GM12891 (cell line): ENCODE data around the gene SLC29A1.

Experiments
- DNase-seq: peaks from one replicate; pipeline ENCODE4 v3.0.0; 2011; ENCODE audit warnings: low spot score; ENCODE audit not compliant: insufficient read length
- FAIRE-seq: peaks from 2 replicates; lab custom pipeline; 2011; peaks lifted over from hg19 to GRCh38; lab: Jason Lieb, UNC
- PAX5 ChIP-seq: IDR thresholded peaks from 2 replicates; pipeline ENCODE4 v1.6.1; 2011; ENCODE audit warnings: low read length, moderate library complexity, mild to moderate bottlenecking; ENCODE audit not compliant: insufficient read depth, severe bottlenecking
- POLR2A ChIP-seq: IDR thresholded peaks from 2 replicates; pipeline ENCODE4 v1.6.1; 2011; ENCODE audit warnings: low read depth, low read length, control low read depth
- POLR2AphosphoS5 ChIP-seq: IDR thresholded peaks from 2 replicates; pipeline ENCODE4 v1.6.1; 2011; ENCODE audit warnings: low read depth, low read length, control low read depth
- POU2F2 ChIP-seq: IDR thresholded peaks from 2 replicates; pipeline ENCODE4 v1.6.1; 2011; ENCODE audit warnings: low read depth, mild to moderate bottlenecking, control low read depth, low read length, moderate library complexity
- SPI1 ChIP-seq: IDR thresholded peaks from 2 replicates; pipeline ENCODE4 v1.6.1; 2011; ENCODE audit warnings: low read depth, low read length, control low read depth
- TAF1 ChIP-seq: IDR thresholded peaks from 2 replicates; pipeline ENCODE4 v1.6.1; 2011; ENCODE audit warnings: low read depth, low read length, control low read depth

SLC29A1 gene

DNA sequence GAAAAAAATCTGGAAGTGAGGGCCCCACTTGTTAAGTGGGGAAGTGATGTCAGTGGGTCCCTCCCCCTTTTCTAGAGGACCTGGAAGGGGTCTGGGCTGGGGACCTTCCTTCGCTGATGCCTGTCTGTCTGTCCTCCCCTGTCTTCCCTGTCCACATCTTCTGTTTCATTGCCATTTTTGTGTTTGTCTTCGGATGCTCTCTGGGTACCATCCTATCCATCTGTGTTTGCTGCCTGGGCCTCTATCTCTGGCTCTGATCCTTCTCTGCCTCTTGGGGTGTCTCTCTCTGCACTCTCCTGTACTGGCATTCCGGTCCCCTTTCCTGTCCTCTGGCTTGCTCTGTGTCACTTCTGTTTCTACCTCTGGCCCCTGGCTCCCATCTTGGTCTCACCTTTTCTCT, 49.1 kb downstream of the SLC29A1 start:
- DNase-seq (no peak), FAIRE-seq (no peak)
- TF ChIP-seq SPI1: no peak
- TF ChIP-seq POLR2A: no peak
- no peak for TF ChIP-seq PAX5
- no peak for TF ChIP-seq TAF1
- TF ChIP-seq POU2F2: no peak
- no peak for TF ChIP-seq POLR2AphosphoS5

DNA sequence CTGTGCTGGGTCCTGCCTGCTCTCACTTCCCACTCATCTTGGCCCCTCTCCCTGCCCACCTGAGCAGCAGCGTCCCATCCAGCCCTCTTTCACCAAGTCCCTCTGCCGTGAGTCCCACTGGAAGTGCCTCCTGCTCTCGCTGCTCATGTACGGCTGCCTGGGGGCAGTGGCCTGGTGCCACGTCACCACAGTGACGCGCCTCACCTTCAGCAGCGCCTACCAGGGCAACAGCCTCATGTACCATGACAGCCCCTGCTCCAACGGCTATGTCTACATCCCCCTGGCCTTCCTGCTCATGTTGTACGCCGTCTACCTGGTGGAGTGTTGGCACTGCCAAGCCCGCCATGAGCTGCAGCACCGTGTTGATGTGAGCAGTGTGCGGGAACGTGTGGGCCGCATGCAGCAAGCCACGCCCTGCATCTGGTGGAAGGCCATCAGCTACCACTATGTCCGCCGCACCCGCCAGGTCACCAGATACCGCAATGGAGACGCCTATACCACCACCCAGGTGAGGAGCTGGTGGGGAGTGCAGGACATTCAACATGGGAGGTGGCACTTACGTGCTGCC, 49.7 kb downstream of the SLC29A1 start:
- FAIRE-seq (no peak), DNase-seq (no peak)
- TF ChIP-seq POU2F2 (no peak), SPI1 (no peak), TAF1 (no peak), PAX5 (no peak), POLR2AphosphoS5 (no peak), POLR2A (no peak)

DNA sequence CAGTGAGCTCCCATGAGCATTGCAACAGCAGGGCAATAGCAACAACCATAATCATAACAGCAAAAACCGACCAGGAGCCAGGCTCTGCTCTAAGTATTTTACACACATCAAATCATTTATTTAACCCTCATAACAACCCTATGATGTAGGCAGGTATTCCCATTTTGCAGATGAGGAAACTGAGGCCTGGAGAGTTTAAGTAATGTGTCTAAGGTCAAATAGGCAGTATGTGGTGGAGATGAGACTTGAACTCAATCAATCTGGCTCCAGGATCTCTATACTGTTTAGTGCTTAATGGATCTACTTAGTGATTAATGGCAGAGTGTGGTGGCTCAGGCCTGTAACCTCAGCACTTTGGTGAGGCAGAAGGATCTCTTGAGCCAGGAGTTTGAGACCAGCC, 50.2 kb downstream of the SLC29A1 start:
- DNase-seq (no peak), FAIRE-seq (no peak)
- TF ChIP-seq POLR2A: no peak
- no peak for TF ChIP-seq SPI1
- no peak for TF ChIP-seq POLR2AphosphoS5
- TF ChIP-seq TAF1: no peak
- no peak for TF ChIP-seq POU2F2
- TF ChIP-seq PAX5: no peak

DNA sequence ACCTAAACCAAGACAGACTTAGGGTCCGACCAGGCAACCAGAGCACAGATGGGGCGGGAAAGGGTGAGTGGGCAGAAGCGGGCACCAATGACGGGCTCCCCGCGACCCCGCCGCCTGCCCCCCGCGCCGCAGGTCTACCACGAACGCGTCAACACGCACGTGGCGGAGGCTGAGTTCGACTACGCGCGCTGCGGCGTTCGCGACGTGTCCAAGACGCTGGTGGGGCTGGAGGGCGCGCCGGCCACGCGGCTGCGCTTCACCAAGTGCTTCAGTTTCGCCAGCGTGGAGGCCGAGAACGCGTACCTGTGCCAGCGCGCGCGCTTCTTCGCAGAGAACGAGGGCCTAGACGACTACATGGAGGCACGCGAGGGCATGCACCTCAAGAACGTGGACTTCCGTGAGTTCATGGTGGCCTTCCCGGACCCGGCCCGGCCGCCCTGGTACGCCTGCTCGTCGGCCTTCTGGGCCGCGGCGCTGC, 51.9 kb downstream of the SLC29A1 start:
- DNase-seq (no peak), FAIRE-seq (no peak)
- TF ChIP-seq POLR2A: no peak
- no peak for TF ChIP-seq TAF1
- no peak for TF ChIP-seq POU2F2
- TF ChIP-seq SPI1: no peak
- no peak for TF ChIP-seq POLR2AphosphoS5

DNA sequence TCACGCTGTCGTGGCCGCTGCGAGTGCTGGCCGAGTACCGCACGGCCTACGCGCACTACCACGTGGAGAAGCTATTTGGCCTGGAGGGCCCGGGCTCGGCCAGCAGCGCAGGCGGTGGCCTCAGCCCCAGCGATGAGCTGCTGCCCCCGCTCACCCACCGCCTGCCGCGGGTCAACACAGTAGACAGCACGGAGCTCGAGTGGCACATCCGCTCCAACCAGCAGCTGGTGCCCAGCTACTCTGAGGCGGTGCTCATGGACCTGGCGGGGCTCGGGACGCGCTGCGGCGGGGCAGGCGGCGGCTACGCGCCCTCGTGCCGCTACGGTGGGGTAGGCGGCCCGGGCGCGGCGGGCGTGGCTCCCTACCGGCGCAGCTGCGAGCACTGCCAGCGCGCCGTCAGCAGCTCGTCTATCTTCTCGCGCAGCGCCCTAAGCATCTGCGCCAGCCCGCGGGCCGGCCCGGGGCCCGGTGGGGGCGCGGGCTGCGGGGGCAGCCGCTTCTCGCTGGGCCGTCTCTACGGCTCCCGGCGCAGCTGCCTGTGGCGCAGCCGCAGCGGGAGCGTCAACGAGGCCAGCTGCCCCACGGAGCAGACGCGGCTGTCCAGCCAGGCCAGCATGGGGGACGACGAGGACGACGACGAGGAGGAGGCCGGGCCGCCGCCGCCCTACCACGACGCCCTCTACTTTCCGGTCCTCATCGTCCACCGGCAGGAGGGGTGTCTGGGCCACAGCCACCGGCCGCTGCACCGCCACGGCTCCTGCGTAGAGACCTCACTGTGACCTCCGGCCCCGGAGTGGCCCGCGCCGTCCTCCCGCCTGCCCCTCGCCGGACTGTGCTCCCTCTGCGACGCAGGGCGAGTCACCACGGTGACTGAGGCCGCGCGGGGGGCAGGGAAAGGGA, 52.6 kb downstream of the SLC29A1 start:
- TF ChIP-seq POLR2A (no peak), PAX5 (no peak), TAF1 (no peak), POU2F2 (no peak), SPI1 (no peak), POLR2AphosphoS5 (no peak)
- DNase-seq (no peak), FAIRE-seq (no peak)

DNA sequence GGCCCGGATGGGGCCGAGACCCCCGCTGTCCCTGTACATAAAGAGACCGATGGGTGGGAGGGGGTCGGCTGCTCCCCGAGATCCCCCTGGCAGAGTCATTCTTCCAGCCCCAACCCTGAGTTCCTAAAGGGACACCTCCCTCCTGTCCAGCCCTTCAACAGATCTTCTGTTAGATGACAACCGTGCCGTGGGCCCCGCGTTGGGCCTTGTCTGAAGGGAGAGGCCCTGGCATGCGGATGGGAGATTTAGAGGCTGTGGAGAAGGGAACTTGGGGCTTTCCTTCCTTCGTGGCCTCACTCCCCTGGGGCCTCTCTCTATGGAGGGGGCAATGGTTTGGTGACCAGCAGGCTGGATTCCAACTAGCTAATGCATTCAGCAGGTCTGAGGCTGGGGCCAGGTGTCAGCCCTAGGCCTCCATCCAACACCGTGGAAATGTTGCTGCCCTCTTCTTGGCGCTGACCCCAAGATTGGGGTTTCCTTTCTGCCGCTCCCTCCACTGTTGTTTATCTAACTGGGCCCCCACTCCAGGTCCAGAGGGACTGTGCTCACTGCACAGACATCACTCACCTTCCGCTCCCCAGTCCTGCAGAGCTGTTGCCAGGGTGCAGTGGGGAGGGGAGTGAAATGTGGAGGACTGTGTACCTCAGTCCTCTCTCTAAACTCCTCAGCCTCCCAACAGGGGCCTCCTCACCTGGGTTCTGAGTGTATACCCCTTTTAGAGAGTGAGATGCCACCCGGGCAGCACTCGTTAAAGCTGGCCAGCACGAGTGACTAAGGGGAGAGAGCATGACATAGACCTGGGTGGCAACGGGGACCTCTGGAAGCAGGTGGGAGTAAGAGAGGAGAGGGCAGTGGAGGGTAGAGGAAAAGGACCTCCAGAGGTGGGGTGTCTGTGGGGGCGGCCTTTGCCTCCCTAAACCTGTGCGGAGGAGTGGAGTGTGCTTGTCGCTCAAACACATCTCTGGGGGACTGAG, 53.6 kb downstream of the SLC29A1 start:
- FAIRE-seq: no peak
- no peak for DNase-seq
- TF ChIP-seq POLR2A (no peak), POU2F2 (no peak), POLR2AphosphoS5 (no peak), SPI1 (no peak), PAX5 (no peak), TAF1 (no peak)

DNA sequence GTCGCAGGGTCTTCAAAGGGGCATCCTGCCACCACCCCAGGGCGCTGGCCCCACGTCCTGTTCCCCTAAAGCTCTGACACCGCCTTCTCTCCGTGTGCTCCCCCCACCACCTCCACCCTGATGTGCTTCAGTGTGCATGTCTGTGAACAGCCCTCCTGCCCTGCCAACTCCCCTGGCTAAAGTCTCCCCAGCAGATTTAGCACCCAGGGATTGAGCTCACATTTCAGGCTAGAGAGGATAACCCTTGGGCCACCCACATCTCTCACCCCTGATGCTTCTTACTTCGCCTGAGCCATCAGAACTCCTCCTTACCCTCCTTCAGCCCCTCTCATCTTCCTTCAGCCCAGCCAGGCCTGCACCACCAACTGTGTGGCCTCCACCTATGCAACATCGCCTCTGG, 54.4 kb downstream of the SLC29A1 start:
- FAIRE-seq: no peak
- DNase-seq: no peak
- TF ChIP-seq SPI1 (no peak), POLR2A (no peak), POLR2AphosphoS5 (no peak), PAX5 (no peak), POU2F2 (no peak), TAF1 (no peak)

DNA sequence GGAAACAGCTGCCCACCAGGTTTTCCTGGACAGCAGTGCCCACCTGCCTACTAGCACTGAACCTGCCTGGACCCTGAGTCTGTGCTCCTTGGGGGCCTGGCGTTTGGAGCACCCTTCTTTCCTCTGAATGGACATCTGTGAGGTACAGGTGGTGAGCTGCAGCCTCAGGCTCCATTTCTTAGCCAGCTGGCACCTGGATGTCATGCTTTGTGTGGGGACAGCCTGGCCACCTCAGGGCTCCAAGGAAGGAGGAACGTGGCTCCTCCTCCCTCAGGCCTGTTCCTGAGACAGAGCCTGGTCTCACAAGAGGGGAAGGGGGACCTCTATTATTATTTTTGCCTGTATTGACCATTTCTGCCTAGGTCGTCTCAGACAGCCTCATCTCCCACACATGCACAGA, 54.9 kb downstream of the SLC29A1 start:
- no peak for DNase-seq
- no peak for TF ChIP-seq TAF1
- no peak for TF ChIP-seq POLR2A
- TF ChIP-seq PAX5: no peak
- TF ChIP-seq SPI1: no peak
- TF ChIP-seq POU2F2: no peak
- no peak for TF ChIP-seq POLR2AphosphoS5
- FAIRE-seq: no peak
